Keratinocyte (primary cell): Measurements from ENCODE around the gene PHLPP1. TPM values are rescaled to one million over a fixed set of nuclear protein-coding genes. Genes with fewer than 3 reads are reported as not detected.
"Not testable (repeated sequence)": the region's sequence is repeated elsewhere in the genome, so short reads cannot be mapped to it uniquely, and the experiment has no call there.

ENCODE experiments used
- DNase-seq: peaks from one replicate; pipeline ENCODE4 v3.0.0-alpha.2; 2011; ENCODE audit warnings: low read depth, missing footprints, low spot score
- FAIRE-seq: peaks from 2 replicates; lab custom pipeline; 2011; peaks lifted over from hg19 to GRCh38; lab: Jason Lieb, UNC
- H2AFZ ChIP-seq: 2 replicates; pipeline ENCODE4 v1.6.0; 2012; ENCODE audit warnings: low read length, control low read depth, inconsistent platforms; ENCODE audit not compliant: control insufficient read depth
- H3K27ac ChIP-seq: 2 replicates; pipeline ENCODE4 v1.5.1; 2011; ENCODE audit warnings: low read length; ENCODE audit not compliant: control insufficient read depth, insufficient read depth
- H3K27me3 ChIP-seq: 3 replicates; pipeline ENCODE4 v1.6.0; 2011; ENCODE audit warnings: low read length; ENCODE audit not compliant: control insufficient read depth, insufficient read depth; ENCODE audit errors: extremely low read depth
- H3K36me3 ChIP-seq, 2 experiments: 2 replicates in 1 of 2; 3 replicates in 1 of 2; pipeline ENCODE4 v1.5.1; 2011; ENCODE audit warnings: low read length in 2 of 2, mild to moderate bottlenecking in 1 of 2; ENCODE audit not compliant: control insufficient read depth in 2 of 2, insufficient read depth in 2 of 2; ENCODE audit errors: extremely low read depth in 1 of 2
- H3K4me1 ChIP-seq: 3 replicates; pipeline ENCODE4 v1.5.1; 2011; ENCODE audit warnings: low read length; ENCODE audit not compliant: control insufficient read depth, insufficient read depth; ENCODE audit errors: extremely low read depth
- H3K4me2 ChIP-seq: 3 replicates; pipeline ENCODE4 v1.6.0; 2011; ENCODE audit warnings: low read depth, low read length; ENCODE audit not compliant: control insufficient read depth, insufficient read depth; ENCODE audit errors: extremely low read depth
- H3K4me3 ChIP-seq, 3 experiments: fragments of 200-600 bp in 1 of 3; sonication (generic) in 1 of 3; 2 replicates in 2 of 3; 3 replicates in 1 of 3; pipeline ENCODE4 v1.5.1; 2011 to 2016; ENCODE audit warnings: low read length in 3 of 3, mild to moderate bottlenecking in 3 of 3, control low read depth in 2 of 3, inconsistent platforms in 1 of 3, low read depth in 1 of 3, mixed read lengths in 1 of 3, mixed run types in 1 of 3, moderate library complexity in 1 of 3; ENCODE audit not compliant: control insufficient read depth in 2 of 3, insufficient read depth in 2 of 3; ENCODE audit errors: extremely low read depth in 1 of 3
- H3K79me2 ChIP-seq: 2 replicates; pipeline ENCODE4 v1.6.0; 2012; ENCODE audit warnings: low read length; ENCODE audit not compliant: control insufficient read depth, insufficient read depth
- H3K9ac ChIP-seq: 3 replicates; pipeline ENCODE4 v1.6.0; 2011; ENCODE audit warnings: low read length; ENCODE audit not compliant: control insufficient read depth, insufficient read depth; ENCODE audit errors: extremely low read depth
- H3K9me1 ChIP-seq: 3 replicates; pipeline ENCODE4 v1.6.0; 2011; ENCODE audit warnings: low read length; ENCODE audit not compliant: control insufficient read depth, insufficient read depth; ENCODE audit errors: extremely low read depth
- H3K9me3 ChIP-seq: 2 replicates; pipeline ENCODE4 v1.5.1; 2012; ENCODE audit warnings: low read depth, low read length; ENCODE audit not compliant: control insufficient read depth
- H4K20me1 ChIP-seq: 3 replicates; pipeline ENCODE4 v1.6.0; 2011; ENCODE audit warnings: low read length; ENCODE audit not compliant: control insufficient read depth, insufficient read depth; ENCODE audit errors: extremely low read depth
- EZH2 ChIP-seq: IDR thresholded peaks from one replicate; pipeline ENCODE4 v1.6.1; 2012; ENCODE audit warnings: inconsistent platforms, mild to moderate bottlenecking, low read length, moderate library complexity
- dilution Hi-C: fragments of 300-500 bp; cut with MboI; formaldehyde crosslinking; loops from one replicate; pipeline ENCODE4 v1.7.0; 2020; ENCODE audit warnings: low sequenced_read_pairs; ENCODE audit not compliant: extremely low pct_ligation_motif_present
- polyA plus RNA-seq, 5 experiments: library from polyadenylated mRNA; depleted of rRNA in 3 of 5; stranded (reverse) in 3 of 5; stranded (forward) in 1 of 5; unstranded in 1 of 5; fragments of >200 nt; gene quantifications; 1 replicate in 1 of 5; 2 replicates in 3 of 5; 3 replicates in 1 of 5; pipeline versions ENCODE4 v1.2.1 to v1.2.3, GENCODE V29; 2011 to 2012; ENCODE audit warnings: missing spikeins in 2 of 5, low read depth in 1 of 5, low replicate concordance in 1 of 5
- TF ChIP-seq, protein P1 (sequence below), 3 experiments: IDR thresholded peaks in 1 of 3; conservative IDR thresholded peaks in 1 of 3; optimal IDR thresholded peaks in 1 of 3; 2 replicates in 2 of 3; 3 replicates in 1 of 3; pipeline versions ENCODE3 to v1.5.1; 2011; ENCODE audit warnings: low read length in 3 of 3, mild to moderate bottlenecking in 3 of 3, moderate library complexity in 2 of 3, control low read depth in 1 of 3, inconsistent platforms in 1 of 3; ENCODE audit not compliant: insufficient read depth in 2 of 3; ENCODE audit errors: extremely low read depth in 1 of 3

The PHLPP1 gene
- polyA plus RNA-seq, 1 donor (not counting 4 experiments of a cell fraction or from before 2014, with no cell fraction given), result 8.4 TPM

DNA sequence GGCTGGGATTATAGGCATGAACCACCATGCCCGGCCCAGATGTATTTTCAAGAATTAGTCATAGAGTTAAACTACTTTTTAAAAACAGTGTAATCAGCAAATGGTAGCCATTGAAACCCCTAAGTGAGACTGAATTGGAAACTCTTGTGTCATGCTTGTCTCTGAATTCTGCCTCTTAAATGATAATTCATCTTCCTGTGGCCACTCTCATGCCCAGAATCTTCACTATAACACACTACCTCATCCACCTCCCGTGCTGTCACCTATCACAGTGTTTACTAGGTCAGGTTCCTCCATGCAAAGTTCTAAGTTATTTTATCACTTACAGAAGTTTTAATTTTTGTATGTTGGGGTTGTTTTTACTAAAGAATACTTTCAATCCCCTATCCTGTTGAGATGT, 197.5 kb downstream of the PHLPP1 start:
- DNase-seq (no peak), FAIRE-seq (no peak)
- no peak for TF ChIP-seq EZH2
- TF ChIP-seq, protein P1, sequence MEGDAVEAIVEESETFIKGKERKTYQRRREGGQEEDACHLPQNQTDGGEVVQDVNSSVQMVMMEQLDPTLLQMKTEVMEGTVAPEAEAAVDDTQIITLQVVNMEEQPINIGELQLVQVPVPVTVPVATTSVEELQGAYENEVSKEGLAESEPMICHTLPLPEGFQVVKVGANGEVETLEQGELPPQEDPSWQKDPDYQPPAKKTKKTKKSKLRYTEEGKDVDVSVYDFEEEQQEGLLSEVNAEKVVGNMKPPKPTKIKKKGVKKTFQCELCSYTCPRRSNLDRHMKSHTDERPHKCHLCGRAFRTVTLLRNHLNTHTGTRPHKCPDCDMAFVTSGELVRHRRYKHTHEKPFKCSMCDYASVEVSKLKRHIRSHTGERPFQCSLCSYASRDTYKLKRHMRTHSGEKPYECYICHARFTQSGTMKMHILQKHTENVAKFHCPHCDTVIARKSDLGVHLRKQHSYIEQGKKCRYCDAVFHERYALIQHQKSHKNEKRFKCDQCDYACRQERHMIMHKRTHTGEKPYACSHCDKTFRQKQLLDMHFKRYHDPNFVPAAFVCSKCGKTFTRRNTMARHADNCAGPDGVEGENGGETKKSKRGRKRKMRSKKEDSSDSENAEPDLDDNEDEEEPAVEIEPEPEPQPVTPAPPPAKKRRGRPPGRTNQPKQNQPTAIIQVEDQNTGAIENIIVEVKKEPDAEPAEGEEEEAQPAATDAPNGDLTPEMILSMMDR (optimal IDR thresholded peaks at IDR 0.05 in 1 of 3, IDR thresholded peaks at IDR 0.05 in 1 of 3, conservative IDR thresholded peaks at IDR 0.05 in 1 of 3; ENCODE audit: extremely low read depth in 1 of 3, insufficient read depth in 2 of 3, low read length in 3 of 3), result no peak

DNA sequence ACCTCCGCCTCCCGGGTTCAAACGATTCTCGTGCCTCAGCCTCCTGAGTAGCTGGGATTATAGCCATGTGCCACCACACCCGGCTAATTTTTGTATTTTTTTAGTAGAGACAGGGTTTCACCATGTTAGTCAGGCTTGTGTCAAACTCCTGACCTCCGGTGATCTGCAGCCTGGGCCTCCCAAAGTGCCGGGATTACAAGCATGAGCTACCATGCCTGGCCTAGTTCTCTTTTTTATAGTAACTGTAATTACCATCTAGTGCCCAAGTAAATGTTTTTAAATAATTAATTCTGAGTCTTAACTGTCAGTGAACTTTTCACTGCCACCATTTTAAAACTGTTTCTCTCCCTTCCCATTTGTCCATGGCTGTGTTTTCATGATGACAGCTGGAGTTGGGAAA, 198.5 kb downstream of the PHLPP1 start:
- H3K4me1 ChIP-seq, H3K4me2 ChIP-seq, DNase-seq, H3K27ac ChIP-seq, H3K9ac ChIP-seq, H2AFZ ChIP-seq, FAIRE-seq, H3K4me3 ChIP-seq, dilution Hi-C loops, H4K20me1 ChIP-seq, H3K36me3 ChIP-seq, H3K9me3 ChIP-seq, H3K9me1 ChIP-seq, H3K79me2 ChIP-seq, H3K27me3 ChIP-seq: not testable (repeated sequence)

More for the DNA sequence above, 197.5 kb downstream of the PHLPP1 start:
- Histone ChIP-seq H3K9ac (no peak overlapping the region), H3K27ac (no peak overlapping the region), H3K4me2 (no peak overlapping the region), H3K9me1 (no peaks in the 10 kb centered on the region), H4K20me1 (no peaks in the 10 kb centered on the region), H3K4me1 (no peaks in the 10 kb centered on the region), H3K4me3 (no peak overlapping the region), H2AFZ (no peak overlapping the region), H3K36me3 (no peaks in the 10 kb centered on the region), H3K27me3 (no peaks in the 10 kb centered on the region), H3K9me3 (no peaks in the 10 kb centered on the region), H3K79me2 (no peaks in the 10 kb centered on the region)
- dilution Hi-C loops, result no loop called here

DNA sequence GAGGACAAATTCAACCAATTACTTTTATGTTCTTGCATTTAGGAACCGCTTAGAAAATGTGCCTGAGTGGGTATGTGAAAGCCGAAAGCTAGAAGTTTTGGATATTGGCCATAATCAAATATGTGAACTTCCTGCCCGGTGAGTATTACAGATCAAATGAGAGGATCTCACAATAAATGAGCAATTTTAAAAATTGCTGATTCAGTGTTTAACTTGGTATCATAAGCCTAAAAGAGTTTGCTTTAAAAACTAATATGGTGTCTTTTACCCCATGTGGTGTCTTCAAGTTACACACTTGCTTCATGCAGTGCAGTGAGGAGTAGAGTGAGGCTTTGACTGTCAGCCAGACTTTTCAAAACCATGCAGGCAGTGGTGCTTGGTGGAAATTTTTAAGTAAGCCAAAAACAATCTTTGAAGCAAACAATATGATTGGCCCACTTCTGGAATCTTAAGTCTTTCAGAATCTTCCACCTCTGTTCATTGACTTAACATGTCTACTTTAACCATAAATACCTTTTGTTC, 199.6 kb downstream of the PHLPP1 start:
- Histone ChIP-seq H3K4me2 (no peak overlapping the region), H3K9me1 (no peaks in the 10 kb centered on the region), H3K36me3 (no peaks in the 10 kb centered on the region), H3K27me3 (no peaks in the 10 kb centered on the region), H3K9me3 (no peaks in the 10 kb centered on the region), H3K4me1 (no peaks in the 10 kb centered on the region), H3K9ac (no peak overlapping the region), H2AFZ (no peak overlapping the region), H3K4me3 (no peak overlapping the region), H3K27ac (no peak overlapping the region), H4K20me1 (no peaks in the 10 kb centered on the region), H3K79me2 (no peaks in the 10 kb centered on the region)
- no peak for FAIRE-seq
- no peak for TF ChIP-seq EZH2
- TF ChIP-seq, protein P1 (optimal IDR thresholded peaks at IDR 0.05 in 1 of 3, IDR thresholded peaks at IDR 0.05 in 1 of 3, conservative IDR thresholded peaks at IDR 0.05 in 1 of 3; ENCODE audit: extremely low read depth in 1 of 3, insufficient read depth in 2 of 3, low read length in 3 of 3), result no peak
- dilution Hi-C loops, result no loop called here
- DNase-seq, result no peak
